Lower leg skin (tissue), 4 donors: Measurements from ENCODE around the gene SPAG5. TPM values are rescaled to one million over a fixed set of nuclear protein-coding genes. Genes with fewer than 3 reads are reported as not detected.

Source experiments
- DNase-seq, 2 donors: peaks; one replicate each; pipeline ENCODE4 v3.0.0-alpha.2; 2019; ENCODE audit warnings: low spot score in 2 of 2
- H3K4me3 ChIP-seq: fragments of 200-600 bp; sonication (generic); 2 replicates; pipeline ENCODE4 v1.5.1; 2017; ENCODE audit warnings: mild to moderate bottlenecking, low read depth; ENCODE audit not compliant: poor library complexity, severe bottlenecking
- CTCF ChIP-seq, 3 donors: fragments of 450-650 bp; IDR thresholded peaks; one replicate each; pipeline ENCODE4 v1.5.1; 2016; ENCODE audit warnings: antibody characterized with exemption in 3 of 3, mild to moderate bottlenecking in 3 of 3, moderate library complexity in 2 of 3
- POLR2A ChIP-seq, 2 donors: fragments of 450-650 bp; IDR thresholded peaks; one replicate each; pipeline ENCODE4 v1.6.1; 2016 to 2017; ENCODE audit warnings: antibody characterized with exemption in 2 of 2, mild to moderate bottlenecking in 1 of 2, moderate library complexity in 1 of 2
- WGBS, 2 donors: methylation state at CpG; one replicate each; pipeline ENCODE4 v1.1.5; 2018; 5-methylcytosine and 5-hydroxymethylcytosine counted together
- intact Hi-C: fragments of 100-400 bp; cut with DNase I; formaldehyde crosslinking; loops from one replicate; pipeline ENCODE4 v1.15.0; 2023; ENCODE audit warnings: low total_unique reads
- total RNA-seq, 4 donors: library from RNA; depleted of rRNA; stranded (reverse); fragments of >200 nt; gene quantifications; one replicate each; pipeline ENCODE4 v1.1.0, GENCODE V29; 2016

Gene SPAG5
- total RNA-seq, 4 donors from 2014 or later = 4.0 to 12.4 (median 7.7) TPM

- DNase-seq = peak in 1 of 2 donors; percentile 47
- WGBS, 2 donors = 75 to 78% methylated on average over 26 of the region's 26 CpGs
- intact Hi-C loops = no loop called here
- no peak overlapping the region for H3K4me3 ChIP-seq
- TF ChIP-seq POLR2A (IDR thresholded peaks at IDR 0.05) (no peak), CTCF (IDR thresholded peaks at IDR 0.05) (peak in 2 of 3 donors; percentile 28 to 57)
Observed at GRCh38 chr17:28547623-28548416, 51.0 kb downstream of the SPAG5 start.

DNA sequence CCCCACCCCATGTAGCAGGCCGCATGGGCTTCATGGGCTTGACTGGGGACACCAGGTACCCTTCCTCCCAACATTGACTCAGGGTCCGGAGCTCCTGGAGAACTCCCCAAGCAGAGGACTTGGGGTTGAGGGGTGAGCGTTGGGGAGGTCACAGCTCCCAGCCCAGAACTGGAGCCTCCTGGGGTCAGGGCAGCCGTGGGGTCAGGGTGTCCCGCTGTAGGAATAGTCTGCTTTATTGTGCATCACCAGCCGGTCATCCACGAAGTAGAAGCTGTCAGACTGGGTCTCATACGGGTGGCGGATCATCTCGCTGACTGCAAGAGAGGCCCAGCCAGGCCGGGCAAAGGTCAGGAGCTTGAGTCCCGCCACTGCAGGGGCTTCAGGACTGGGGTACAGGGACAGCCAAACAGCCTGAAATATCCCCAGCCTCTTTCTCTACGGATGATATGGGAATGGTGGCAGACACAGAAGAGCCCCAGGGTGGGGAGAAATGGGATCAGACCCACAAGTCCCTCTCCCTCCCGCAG is 51.7 kb downstream of the SPAG5 start:
- no peak for DNase-seq
- intact Hi-C loops = no loop called here
- no peak overlapping the region for H3K4me3 ChIP-seq
- WGBS, 2 donors = 91 to 97% methylated on average over 13 to 14 of the region's 14 CpGs
- TF ChIP-seq CTCF (IDR thresholded peaks at IDR 0.05) (no peak), POLR2A (IDR thresholded peaks at IDR 0.05) (no peak)

DNA sequence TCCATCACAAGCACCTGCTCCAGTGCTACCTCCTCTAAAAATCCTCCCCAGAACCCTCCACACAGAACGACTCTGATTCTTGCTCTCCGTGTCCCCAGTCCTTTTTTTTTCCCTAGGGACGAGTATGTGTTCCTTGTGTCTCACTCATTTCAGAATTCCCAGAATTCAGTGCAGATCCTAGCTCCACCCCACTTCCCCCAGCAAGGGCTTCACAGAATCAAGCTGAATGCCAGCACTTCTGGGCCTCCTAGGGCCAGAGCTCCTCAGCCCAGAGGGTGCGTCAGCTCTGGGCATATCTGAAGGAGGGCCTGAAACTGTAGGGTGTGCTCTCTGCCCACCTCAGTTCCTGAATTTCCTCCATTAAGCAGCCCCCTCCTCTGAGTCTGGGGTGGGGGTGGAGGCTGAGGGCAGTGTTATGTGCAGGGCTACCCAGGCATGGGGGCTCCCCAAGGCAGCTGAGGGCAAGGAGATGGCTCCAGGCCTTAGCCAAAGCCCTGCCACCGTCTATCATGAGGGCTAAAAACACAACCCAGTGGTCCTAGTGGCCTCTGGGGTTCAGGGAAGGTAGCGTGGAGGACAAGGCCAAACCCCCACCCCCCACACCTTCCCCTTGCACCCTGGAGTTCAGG is 52.9 kb downstream of the SPAG5 start:
- no peak for DNase-seq
- intact Hi-C loops = no loop called here
- H3K4me3 ChIP-seq = no peak overlapping the region
- 70 to 72% methylated on average over 6 of the region's 6 CpGs for WGBS, 2 donors
- TF ChIP-seq CTCF (IDR thresholded peaks at IDR 0.05) (no peak), POLR2A (IDR thresholded peaks at IDR 0.05) (no peak)

DNA sequence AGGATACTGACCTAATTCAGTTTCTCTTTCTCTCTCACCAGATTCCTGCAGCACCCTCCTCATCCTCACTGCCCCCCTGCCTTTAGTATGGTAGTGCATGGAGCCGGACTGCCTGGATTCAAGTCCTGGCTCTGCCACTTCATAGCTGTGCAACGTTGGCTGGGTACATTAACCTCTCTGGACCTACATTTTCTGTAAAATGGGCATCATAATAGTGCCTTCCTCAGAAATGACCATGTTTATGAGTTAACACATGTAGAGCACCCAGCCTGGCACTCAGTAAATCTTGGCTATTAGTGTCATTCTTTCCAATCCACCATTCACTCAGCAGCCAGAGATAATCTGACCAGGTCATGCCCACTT is 53.7 kb downstream of the SPAG5 start:
- intact Hi-C loops = no loop called here
- no peak overlapping the region for H3K4me3 ChIP-seq
- no peak for TF ChIP-seq POLR2A (IDR thresholded peaks at IDR 0.05)
- DNase-seq = no peak
- 83 to 97% methylated on average over 2 of the region's 2 CpGs for WGBS, 2 donors

DNA sequence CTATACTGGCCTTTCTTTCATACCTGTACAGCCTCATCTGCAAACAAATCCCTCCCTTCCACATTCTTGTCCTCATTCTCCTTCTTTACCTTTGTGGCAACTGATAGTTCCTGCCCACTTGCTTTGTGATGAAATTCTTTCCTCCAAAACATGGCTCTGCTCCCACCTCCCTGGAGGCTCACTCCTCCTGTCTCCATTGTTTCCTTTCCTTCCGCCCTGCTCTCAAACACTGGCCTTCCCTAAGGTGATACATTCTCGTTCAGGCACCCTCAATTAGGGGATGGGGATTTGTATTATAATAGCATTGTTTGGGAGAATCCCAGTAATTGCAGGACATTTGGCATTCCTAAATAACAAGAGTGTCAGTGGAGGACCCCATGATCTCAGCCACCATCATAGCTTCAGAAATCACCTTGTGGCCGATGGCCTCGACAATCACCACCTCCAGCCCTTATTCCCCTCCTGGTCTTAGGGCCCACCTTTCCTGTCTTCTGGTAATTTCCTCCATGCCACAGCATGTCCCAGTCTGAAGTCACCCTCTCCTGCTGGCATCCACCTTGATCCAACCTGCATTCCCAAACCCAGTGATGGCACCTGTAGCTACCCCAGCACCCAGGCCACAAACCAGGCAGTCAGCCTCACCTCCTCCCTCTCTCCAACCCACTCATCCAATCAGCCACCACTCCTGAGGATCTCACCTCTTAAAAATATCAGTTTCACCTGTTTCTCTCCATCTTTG is 54.3 kb downstream of the SPAG5 start:
- H3K4me3 ChIP-seq = no peak overlapping the region
- intact Hi-C loops = no loop called here
- DNase-seq = no peak
- 72 to 75% methylated on average over 4 of the region's 4 CpGs for WGBS, 2 donors
- TF ChIP-seq POLR2A (IDR thresholded peaks at IDR 0.05) = no peak
- TF ChIP-seq CTCF (IDR thresholded peaks at IDR 0.05) = no peak

DNA sequence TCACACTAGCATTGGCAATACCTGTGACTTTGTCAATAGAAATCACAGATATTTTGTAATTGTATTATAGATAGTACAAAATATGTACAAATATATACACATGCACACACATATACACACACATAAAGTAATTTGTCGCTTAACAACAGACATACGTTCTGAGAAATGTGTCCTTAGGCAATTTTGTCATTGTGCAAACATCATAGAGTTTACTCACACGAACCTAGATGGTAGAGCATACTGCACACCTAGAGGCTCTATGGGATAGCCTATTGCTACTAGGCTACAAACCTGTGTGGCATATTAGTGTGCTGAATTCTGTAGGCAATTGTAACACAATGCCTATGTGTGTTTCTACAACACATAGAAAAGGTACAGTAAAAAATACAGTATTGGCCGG is 57.4 kb downstream of the SPAG5 start:
- TF ChIP-seq CTCF (IDR thresholded peaks at IDR 0.05) = no peak
- TF ChIP-seq POLR2A (IDR thresholded peaks at IDR 0.05) = no peak
- DNase-seq = no peak
- H3K4me3 ChIP-seq = no peak overlapping the region
- intact Hi-C loops = no loop called here
- WGBS, 2 donors = 73 to 76% methylated on average over 4 of the region's 4 CpGs
